ENCODE data around the gene RPTOR. TPM values are rescaled to one million over a fixed set of nuclear protein-coding genes. Genes with fewer than 3 reads are reported as not detected.

The RPTOR gene
- total RNA-seq, 4 donors from 2014 or later, result 18.7 to 35.4 (median 21.0) TPM

DNA sequence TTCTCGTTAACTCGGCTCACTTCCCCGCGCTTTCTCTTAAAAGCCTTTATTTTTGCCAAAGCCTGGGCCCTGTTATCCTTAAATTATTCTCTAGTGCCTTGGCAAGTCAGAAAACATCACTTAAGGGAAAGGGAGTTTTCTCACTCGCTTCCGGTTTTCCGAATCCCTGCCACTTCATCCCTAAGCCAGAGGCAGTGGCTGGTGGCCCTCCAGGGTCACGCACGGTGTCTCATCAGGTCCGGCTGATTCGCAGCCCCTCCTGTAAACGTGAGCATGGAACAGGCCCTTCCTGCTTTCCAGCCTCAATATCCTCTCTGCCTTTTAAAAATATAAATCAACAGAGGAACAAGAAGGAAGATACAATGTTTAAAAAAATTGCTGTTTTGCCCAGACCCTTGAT lies 304.5 kb downstream of the RPTOR start:
- TF ChIP-seq, protein P1, sequence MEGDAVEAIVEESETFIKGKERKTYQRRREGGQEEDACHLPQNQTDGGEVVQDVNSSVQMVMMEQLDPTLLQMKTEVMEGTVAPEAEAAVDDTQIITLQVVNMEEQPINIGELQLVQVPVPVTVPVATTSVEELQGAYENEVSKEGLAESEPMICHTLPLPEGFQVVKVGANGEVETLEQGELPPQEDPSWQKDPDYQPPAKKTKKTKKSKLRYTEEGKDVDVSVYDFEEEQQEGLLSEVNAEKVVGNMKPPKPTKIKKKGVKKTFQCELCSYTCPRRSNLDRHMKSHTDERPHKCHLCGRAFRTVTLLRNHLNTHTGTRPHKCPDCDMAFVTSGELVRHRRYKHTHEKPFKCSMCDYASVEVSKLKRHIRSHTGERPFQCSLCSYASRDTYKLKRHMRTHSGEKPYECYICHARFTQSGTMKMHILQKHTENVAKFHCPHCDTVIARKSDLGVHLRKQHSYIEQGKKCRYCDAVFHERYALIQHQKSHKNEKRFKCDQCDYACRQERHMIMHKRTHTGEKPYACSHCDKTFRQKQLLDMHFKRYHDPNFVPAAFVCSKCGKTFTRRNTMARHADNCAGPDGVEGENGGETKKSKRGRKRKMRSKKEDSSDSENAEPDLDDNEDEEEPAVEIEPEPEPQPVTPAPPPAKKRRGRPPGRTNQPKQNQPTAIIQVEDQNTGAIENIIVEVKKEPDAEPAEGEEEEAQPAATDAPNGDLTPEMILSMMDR (IDR thresholded peaks at IDR 0.05; ENCODE audit: low read depth), result no peak

DNA sequence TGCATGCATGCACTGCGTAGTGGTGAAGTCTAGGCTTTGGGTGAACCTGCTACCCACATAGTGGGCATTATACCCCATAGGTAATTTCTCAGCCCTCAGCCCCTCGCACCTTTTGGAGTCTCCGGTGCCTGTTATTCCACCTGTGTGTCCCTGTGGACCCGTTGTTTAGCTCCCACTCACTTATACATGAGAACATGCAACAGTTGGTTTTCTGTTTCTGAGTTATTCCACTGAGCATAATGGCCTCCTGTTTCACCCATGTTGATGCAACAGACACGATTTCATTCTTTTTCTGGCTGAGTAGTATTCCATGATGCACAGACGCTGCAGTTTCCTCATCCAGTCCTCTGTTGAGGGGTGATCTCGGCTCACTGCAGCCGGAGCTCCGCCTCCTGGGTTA lies 305.5 kb downstream of the RPTOR start:
- TF ChIP-seq, protein P1 (IDR thresholded peaks at IDR 0.05; ENCODE audit: low read depth), result no peak

DNA sequence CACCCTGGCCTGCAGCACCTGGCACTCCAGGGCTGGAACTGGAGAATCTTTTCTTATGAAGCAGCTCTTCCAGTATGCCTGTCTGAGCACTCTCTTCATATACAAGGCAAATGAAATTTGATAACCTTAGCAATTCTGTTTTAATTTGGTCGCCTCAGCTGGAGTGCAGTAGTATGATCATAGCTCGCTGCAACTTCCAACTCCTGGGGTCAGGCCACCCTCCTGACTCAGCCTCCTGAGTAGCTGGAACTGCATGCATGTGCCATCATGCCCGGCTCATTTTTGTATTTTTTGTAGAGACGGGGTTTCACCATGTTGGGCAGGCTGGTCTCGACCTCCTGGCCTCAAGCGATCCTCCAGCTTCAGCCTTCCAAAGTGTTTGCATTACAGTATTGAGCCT lies 306.2 kb downstream of the RPTOR start:
- TF ChIP-seq, protein P1 (IDR thresholded peaks at IDR 0.05; ENCODE audit: low read depth), result no peak

DNA sequence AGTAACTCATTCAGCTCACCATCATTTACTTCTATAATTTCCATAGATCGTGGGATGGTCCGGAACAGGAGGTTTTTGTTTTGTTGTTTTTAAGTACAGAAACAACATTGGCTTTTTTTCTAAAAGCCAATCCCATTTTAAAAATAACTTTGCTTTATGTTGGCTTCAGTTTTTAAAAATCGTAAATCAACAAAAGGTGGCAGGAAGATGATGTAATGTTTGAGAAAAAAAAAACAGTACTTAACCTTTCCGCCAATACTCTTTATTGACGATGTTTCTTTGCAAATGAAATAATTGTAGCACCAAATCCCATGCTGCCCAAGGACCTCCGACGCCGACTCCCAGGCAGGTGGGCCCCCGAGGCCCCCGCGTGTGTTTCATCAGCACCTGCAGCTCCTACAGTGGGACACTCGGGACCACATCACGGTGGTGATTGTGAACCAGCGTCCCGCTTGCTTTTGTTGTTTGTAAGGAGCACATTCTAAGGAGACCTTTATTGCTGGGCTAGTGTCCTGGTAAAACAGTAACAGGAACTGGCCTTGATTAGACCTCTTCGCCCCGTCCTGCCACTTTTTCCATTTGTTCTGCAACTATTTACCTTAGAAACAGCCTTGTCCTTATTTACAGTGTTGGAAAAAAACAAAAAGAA lies 306.8 kb downstream of the RPTOR start:
- TF ChIP-seq, protein P1 (IDR thresholded peaks at IDR 0.05; ENCODE audit: low read depth), result no peak

DNA sequence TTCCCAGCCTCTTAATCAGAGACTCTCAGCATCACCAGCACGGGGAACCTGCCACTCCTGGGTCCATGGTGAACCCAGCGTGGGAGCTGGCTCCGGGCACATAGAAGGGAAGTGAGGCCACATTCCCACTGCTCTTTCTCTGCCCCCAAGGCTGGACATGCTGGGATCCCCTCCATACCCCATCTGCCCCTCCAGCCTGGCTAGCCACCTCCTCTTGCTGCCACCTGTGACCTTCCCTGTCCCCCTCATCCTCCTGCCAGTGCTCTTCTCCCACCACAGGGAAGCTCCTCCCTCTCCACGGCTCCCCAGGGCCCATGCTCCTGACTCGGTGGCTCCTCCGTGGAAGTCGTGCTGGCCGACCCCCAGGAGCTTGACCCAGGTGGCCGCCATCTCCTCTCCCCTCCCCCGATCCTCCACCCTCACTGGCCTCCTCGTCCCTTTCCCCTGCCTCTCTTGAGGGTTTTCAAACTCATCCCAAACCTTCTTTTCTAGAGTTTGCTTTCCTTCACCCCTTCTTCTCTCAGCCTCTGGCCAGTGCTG lies 307.9 kb downstream of the RPTOR start:
- TF ChIP-seq, protein P1 (IDR thresholded peaks at IDR 0.05; ENCODE audit: low read depth), result no peak

DNA sequence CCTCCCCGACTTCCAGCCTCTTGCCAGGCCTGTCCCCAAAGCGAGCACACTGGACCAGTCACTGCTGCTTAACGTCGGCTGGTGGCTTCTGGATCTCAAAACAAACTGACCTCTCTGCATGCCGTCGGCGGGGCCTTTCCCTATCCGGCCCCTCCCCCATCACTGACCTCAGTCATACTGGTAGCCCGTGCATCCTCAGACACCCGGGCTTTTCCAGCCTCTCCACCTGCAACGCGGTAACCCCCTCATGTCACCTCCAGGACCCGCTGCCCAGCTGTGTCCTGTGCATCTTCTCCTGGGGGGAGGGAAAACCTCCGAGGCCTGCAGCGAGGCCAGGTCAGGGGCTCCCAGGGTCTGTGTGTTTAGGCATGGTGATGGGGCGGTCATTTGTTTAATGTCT lies 308.4 kb downstream of the RPTOR start:
- TF ChIP-seq, protein P1 (IDR thresholded peaks at IDR 0.05; ENCODE audit: low read depth), result no peak

DNA sequence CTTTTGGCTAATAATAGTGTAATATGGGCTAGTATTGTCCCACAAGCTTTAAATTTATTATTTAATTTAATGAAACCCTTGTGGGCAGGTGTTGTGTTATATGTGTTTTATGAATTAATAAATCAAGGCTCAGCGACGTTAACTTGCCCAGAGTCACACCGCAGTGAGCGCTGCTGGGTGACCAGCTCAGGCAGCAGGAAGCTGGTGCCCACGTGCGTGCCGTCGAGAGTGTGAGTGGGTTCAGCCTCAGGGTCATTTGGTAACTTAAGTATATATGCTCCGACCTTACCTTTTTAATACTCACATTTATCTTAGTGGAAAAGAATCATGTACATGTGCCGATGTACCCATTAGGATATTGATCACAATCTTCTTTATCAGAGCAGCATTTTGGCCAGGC lies 309.6 kb downstream of the RPTOR start:
- TF ChIP-seq, protein P1 (IDR thresholded peaks at IDR 0.05; ENCODE audit: low read depth), result no peak
